Measurements from ENCODE around the gene LENEP. TPM values are rescaled to one million over a fixed set of nuclear protein-coding genes. Genes with fewer than 3 reads are reported as not detected.
A peak's percentile ranks its signal among the peaks of the same experiment; 100 is the strongest.
"Not testable (repeated sequence)": the region's sequence is repeated elsewhere in the genome, so short reads cannot be mapped to it uniquely, and the experiment has no call there.

LENEP gene
- total RNA-seq, 2 donors from 2014 or later: not detected

- H3K36me3 ChIP-seq: no peaks in the 10 kb centered on the region
- H3K9me3 ChIP-seq: no peaks in the 10 kb centered on the region
- peak within 1 kb of the TSS; percentile 74 to 76 for H3K4me3 ChIP-seq
- H3K27ac ChIP-seq: peak within 1 kb of the TSS; percentile 99
- DNase-seq (ENCODE audit: low spot score): peak; percentile 100
- TF ChIP-seq, protein P1, sequence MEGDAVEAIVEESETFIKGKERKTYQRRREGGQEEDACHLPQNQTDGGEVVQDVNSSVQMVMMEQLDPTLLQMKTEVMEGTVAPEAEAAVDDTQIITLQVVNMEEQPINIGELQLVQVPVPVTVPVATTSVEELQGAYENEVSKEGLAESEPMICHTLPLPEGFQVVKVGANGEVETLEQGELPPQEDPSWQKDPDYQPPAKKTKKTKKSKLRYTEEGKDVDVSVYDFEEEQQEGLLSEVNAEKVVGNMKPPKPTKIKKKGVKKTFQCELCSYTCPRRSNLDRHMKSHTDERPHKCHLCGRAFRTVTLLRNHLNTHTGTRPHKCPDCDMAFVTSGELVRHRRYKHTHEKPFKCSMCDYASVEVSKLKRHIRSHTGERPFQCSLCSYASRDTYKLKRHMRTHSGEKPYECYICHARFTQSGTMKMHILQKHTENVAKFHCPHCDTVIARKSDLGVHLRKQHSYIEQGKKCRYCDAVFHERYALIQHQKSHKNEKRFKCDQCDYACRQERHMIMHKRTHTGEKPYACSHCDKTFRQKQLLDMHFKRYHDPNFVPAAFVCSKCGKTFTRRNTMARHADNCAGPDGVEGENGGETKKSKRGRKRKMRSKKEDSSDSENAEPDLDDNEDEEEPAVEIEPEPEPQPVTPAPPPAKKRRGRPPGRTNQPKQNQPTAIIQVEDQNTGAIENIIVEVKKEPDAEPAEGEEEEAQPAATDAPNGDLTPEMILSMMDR (IDR thresholded peaks at IDR 0.05): no peak
- no peaks in the 10 kb centered on the region for H3K27me3 ChIP-seq
- peaks cover 0 to 57% of the 10 kb centered on the region in 2 donors for H3K4me1 ChIP-seq
Measured at GRCh38 chr1:154974102-154974807, 19.1 kb upstream of the LENEP start, which contains the start of gene CKS1B. Gene CKS1B, plus strand, starts transcription at chr1:154974681. Its CDS starts 65 bp downstream, at chr1:154974746.

- Histone ChIP-seq H3K27ac (peak overlapping the region; percentile 99), H3K4me3 (peak overlapping the region; percentile 51 to 74), H3K36me3 (no peaks in the 10 kb centered on the region), H3K9me3 (no peaks in the 10 kb centered on the region), H3K27me3 (no peaks in the 10 kb centered on the region), H3K4me1 (peaks cover 0 to 50% of the 10 kb centered on the region in 2 donors)
- TF ChIP-seq, protein P1 (IDR thresholded peaks at IDR 0.05): no peak
- DNase-seq (ENCODE audit: low spot score): peak; percentile 95
Measured at GRCh38 chr1:154974808-154975408, 18.5 kb upstream of the LENEP start.

- H3K27me3 ChIP-seq: no peaks in the 10 kb centered on the region
- DNase-seq (ENCODE audit: low spot score): no peak
- H3K4me1 ChIP-seq: peaks cover 0 to 44% of the 10 kb centered on the region in 2 donors
Measured at GRCh38 chr1:154975409-154976059, 17.9 kb upstream of the LENEP start.

DNA sequence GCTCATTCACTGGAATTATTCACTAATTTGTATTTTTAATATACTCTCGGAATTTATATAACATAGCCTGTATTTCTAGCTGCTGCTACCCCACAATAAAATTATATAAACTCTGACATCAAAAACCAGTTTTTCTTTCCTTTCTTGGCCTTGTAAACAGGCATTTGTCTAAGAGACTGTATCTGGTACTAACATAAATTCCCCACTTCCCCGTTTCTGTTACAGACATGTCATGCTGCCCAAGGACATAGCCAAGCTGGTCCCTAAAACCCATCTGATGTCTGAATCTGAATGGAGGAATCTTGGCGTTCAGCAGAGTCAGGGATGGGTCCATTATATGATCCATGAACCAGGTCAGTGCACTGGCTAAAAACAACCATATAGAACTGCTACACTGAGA, 15.6 kb upstream of the LENEP start:
- DNase-seq (ENCODE audit: low spot score); H3K9me3 ChIP-seq; H3K4me3 ChIP-seq; H3K27me3 ChIP-seq; H3K27ac ChIP-seq; H3K36me3 ChIP-seq: not testable (repeated sequence)
- peaks cover 0 to 28% of the 10 kb centered on the region in 2 donors for H3K4me1 ChIP-seq

More at GRCh38 chr1:154975409-154976059, 17.9 kb upstream of the LENEP start:
- Histone ChIP-seq H3K27ac (peak overlapping the region; percentile 99), H3K9me3 (no peaks in the 10 kb centered on the region), H3K36me3 (no peaks in the 10 kb centered on the region), H3K4me3 (peak overlapping the region; percentile 51 to 74)
- TF ChIP-seq, protein P1 (IDR thresholded peaks at IDR 0.05): no peak

- TF ChIP-seq, protein P1 (IDR thresholded peaks at IDR 0.05): no peak
- Histone ChIP-seq H3K27me3 (no peaks in the 10 kb centered on the region), H3K4me3 (no peak overlapping the region), H3K9me3 (no peaks in the 10 kb centered on the region), H3K36me3 (no peaks in the 10 kb centered on the region), H3K4me1 (peaks cover 0 to 23% of the 10 kb centered on the region in 2 donors), H3K27ac (no peak overlapping the region)
- no peak for DNase-seq (ENCODE audit: low spot score)
Measured at GRCh38 chr1:154978360-154978759, 15.0 kb upstream of the LENEP start.

DNA sequence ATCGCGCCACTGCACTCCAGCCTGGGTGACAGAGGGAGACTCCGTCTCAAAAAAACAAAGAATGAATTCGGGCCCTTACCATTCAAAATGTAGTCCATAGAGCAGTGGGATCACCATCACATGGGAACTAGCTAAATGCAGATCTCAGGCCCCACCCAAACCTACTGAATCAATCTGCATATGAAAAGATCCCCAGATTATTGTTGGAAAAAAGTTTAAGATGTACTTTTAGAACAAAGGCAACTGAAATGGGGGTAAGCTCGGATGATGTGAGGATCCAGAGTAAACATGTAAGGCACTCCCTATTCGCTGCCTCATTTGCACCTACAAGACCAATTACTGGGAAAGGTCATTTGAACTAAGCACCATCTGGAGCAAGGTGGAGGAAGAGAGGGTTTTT, 11.0 kb upstream of the LENEP start:
- Histone ChIP-seq H3K36me3 (no peaks in the 10 kb centered on the region), H3K4me1 (peaks cover 0 to 17% of the 10 kb centered on the region in 2 donors), H3K9me3 (no peaks in the 10 kb centered on the region), H3K27me3 (no peaks in the 10 kb centered on the region), H3K4me3 (peak overlapping the region; percentile 32 to 71), H3K27ac (peak overlapping the region in 1 of 2 donors; percentile 31)
- TF ChIP-seq, protein P1 (IDR thresholded peaks at IDR 0.05): no peak
- no peak for DNase-seq (ENCODE audit: low spot score)
